ENCODE results near the gene USP31. TPM values are rescaled to one million over a fixed set of nuclear protein-coding genes. Genes with fewer than 3 reads are reported as not detected.

USP31 gene
- total RNA-seq, 1 donor from 2014 or later = 10.0 TPM

GRCh38 chr16:23174622-23175021, 25.4 kb upstream of the USP31 start:
- intact Hi-C loops (cut with micrococcal nuclease) = no loop called here
- Mint-ChIP-seq H3K27ac (no peak overlapping the region), H3K9me3 (no peaks in the 10 kb centered on the region), H3K4me1 (no peaks in the 10 kb centered on the region), H3K27me3 (peaks cover 19% of the 10 kb centered on the region), H3K36me3 (ENCODE audit: low read depth) (no peaks in the 10 kb centered on the region), H3K4me3 (no peak overlapping the region)
- no peak for DNase-seq

- intact Hi-C loops (cut with micrococcal nuclease) = no loop called here
Observed at GRCh38 chr16:23172994-23173393, 23.7 kb upstream of the USP31 start.

DNA sequence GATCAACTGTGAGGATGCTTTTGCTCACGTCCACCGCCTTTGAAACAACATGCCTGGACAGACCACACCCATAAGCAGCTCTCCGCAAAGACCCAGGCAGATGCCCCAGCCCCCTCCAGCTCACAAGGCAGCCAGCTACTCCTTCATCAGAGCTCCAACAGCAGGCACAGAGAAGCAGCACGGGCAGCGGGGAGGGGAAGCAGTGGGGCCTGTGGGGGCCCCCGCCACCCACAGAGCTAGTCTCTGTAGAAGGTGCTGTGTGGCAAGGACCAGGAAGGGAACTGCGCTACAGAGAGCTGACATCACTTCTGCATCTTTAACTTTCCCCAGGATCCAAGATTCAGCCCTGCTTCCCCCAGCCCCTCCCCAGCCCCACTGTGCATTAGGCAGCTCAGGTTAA, 23.3 kb upstream of the USP31 start:
- no peak for DNase-seq
- Mint-ChIP-seq H3K36me3 (ENCODE audit: low read depth) (no peaks in the 10 kb centered on the region), H3K27ac (no peak overlapping the region), H3K4me1 (no peaks in the 10 kb centered on the region), H3K4me3 (no peak overlapping the region), H3K27me3 (peaks cover 26% of the 10 kb centered on the region), H3K9me3 (no peaks in the 10 kb centered on the region)
- intact Hi-C loops (cut with micrococcal nuclease) = no loop called here

More at GRCh38 chr16:23172994-23173393, 23.7 kb upstream of the USP31 start:
- H3K27me3 Mint-ChIP-seq = peaks cover 22% of the 10 kb centered on the region
- H3K36me3 Mint-ChIP-seq (ENCODE audit: low read depth) = no peaks in the 10 kb centered on the region
- no peak overlapping the region for H3K27ac Mint-ChIP-seq
- no peaks in the 10 kb centered on the region for H3K4me1 Mint-ChIP-seq
- no peaks in the 10 kb centered on the region for H3K9me3 Mint-ChIP-seq
- no peak for DNase-seq
- H3K4me3 Mint-ChIP-seq = no peak overlapping the region

DNA sequence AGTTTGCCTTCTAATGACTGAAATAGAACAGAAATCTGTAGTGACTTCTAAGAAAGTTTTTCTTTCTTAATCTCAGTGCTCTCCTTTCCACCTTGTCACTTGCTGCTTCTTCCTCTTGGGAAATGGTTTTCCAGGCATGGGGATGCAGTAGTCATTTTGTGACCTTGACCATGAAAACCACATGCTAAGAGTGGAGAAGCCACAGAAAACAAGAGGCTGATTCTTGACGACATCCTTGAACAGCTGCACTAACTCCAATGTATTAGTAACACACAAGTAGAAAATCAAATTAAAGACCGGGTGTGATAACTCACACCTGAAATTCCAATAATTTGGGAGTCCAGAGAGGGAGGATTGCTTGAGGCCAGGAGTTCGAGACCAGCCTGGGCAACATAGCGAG, 15.5 kb upstream of the USP31 start:
- Mint-ChIP-seq H3K36me3 (ENCODE audit: low read depth) (no peaks in the 10 kb centered on the region), H3K27me3 (peaks cover 43% of the 10 kb centered on the region), H3K4me3 (no peak overlapping the region), H3K9me3 (no peaks in the 10 kb centered on the region), H3K4me1 (no peaks in the 10 kb centered on the region), H3K27ac (no peak overlapping the region)
- DNase-seq = no peak
- intact Hi-C loops (cut with micrococcal nuclease) = no loop called here

GRCh38 chr16:23163921-23164320, 14.7 kb upstream of the USP31 start:
- Mint-ChIP-seq H3K4me1 (no peaks in the 10 kb centered on the region), H3K27me3 (peaks cover 40% of the 10 kb centered on the region), H3K36me3 (ENCODE audit: low read depth) (no peaks in the 10 kb centered on the region), H3K27ac (no peak overlapping the region), H3K9me3 (no peaks in the 10 kb centered on the region), H3K4me3 (no peak overlapping the region)
- no peak for DNase-seq
- intact Hi-C loops (cut with micrococcal nuclease) = no loop called here

GRCh38 chr16:23160574-23160973, 11.3 kb upstream of the USP31 start:
- no peaks in the 10 kb centered on the region for H3K36me3 Mint-ChIP-seq (ENCODE audit: low read depth)
- intact Hi-C loops (cut with micrococcal nuclease) = no loop called here
- DNase-seq = no peak
- H3K27me3 Mint-ChIP-seq = peaks cover 27% of the 10 kb centered on the region
- H3K9me3 Mint-ChIP-seq = no peaks in the 10 kb centered on the region
- H3K4me3 Mint-ChIP-seq = no peak overlapping the region
- no peak overlapping the region for H3K27ac Mint-ChIP-seq
- peaks cover 7% of the 10 kb centered on the region for H3K4me1 Mint-ChIP-seq

GRCh38 chr16:23160082-23160481, 10.8 kb upstream of the USP31 start:
- intact Hi-C loops (cut with micrococcal nuclease) = no loop called here
- no peak for DNase-seq
- no peaks in the 10 kb centered on the region for H3K36me3 Mint-ChIP-seq (ENCODE audit: low read depth)
- H3K4me3 Mint-ChIP-seq = no peak overlapping the region
- H3K27ac Mint-ChIP-seq = no peak overlapping the region
- H3K9me3 Mint-ChIP-seq = no peaks in the 10 kb centered on the region
- peaks cover 24% of the 10 kb centered on the region for H3K27me3 Mint-ChIP-seq
- H3K4me1 Mint-ChIP-seq = peaks cover 8% of the 10 kb centered on the region

DNA sequence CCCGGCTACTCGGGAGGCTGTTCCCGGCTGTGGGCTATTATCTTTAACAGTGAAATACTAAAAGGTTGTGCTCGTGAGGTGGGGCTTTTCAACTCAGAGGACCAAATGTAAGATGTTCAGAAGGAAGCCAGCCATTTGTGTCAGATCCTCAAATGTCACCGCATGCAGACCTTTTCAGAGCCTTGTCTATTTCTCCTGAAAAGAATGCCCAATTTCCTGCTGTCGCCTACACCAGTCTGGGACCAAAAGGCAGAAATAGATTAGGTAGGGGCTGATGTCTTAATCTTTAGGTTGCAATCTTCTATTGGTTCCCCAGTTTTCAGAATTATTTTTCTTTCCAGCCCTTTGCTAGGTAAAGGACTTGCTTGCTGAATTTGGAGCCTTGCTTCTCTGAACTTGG, 8.9 kb upstream of the USP31 start:
- no peaks in the 10 kb centered on the region for H3K36me3 Mint-ChIP-seq (ENCODE audit: low read depth)

GRCh38 chr16:23156946-23157460, 7.8 kb upstream of the USP31 start:
- intact Hi-C loops (cut with micrococcal nuclease) = no loop called here
- no peaks in the 10 kb centered on the region for H3K36me3 Mint-ChIP-seq (ENCODE audit: low read depth)
- H3K27ac Mint-ChIP-seq = no peak overlapping the region

More for the DNA sequence above, 8.9 kb upstream of the USP31 start:
- Mint-ChIP-seq H3K4me1 (peaks cover 8% of the 10 kb centered on the region), H3K4me3 (no peak overlapping the region), H3K27me3 (peaks cover 20% of the 10 kb centered on the region), H3K9me3 (no peaks in the 10 kb centered on the region), H3K27ac (no peak overlapping the region)
- intact Hi-C loops (cut with micrococcal nuclease) = no loop called here
- no peak for DNase-seq

GRCh38 chr16:23156110-23156509, 6.9 kb upstream of the USP31 start:
- Mint-ChIP-seq H3K27ac (no peak overlapping the region), H3K9me3 (no peaks in the 10 kb centered on the region), H3K4me1 (peaks cover 8% of the 10 kb centered on the region), H3K27me3 (peaks cover 16% of the 10 kb centered on the region), H3K36me3 (ENCODE audit: low read depth) (no peaks in the 10 kb centered on the region), H3K4me3 (no peak overlapping the region)
- intact Hi-C loops (cut with micrococcal nuclease) = no loop called here
- DNase-seq = no peak

More at GRCh38 chr16:23156946-23157460, 7.8 kb upstream of the USP31 start:
- no peak for DNase-seq
- peaks cover 21% of the 10 kb centered on the region for H3K27me3 Mint-ChIP-seq
- no peak overlapping the region for H3K4me3 Mint-ChIP-seq
- no peaks in the 10 kb centered on the region for H3K9me3 Mint-ChIP-seq
- H3K4me1 Mint-ChIP-seq = peaks cover 8% of the 10 kb centered on the region

- peaks cover 8% of the 10 kb centered on the region for H3K4me1 Mint-ChIP-seq
- H3K27ac Mint-ChIP-seq = no peak overlapping the region
- H3K27me3 Mint-ChIP-seq = peaks cover 17% of the 10 kb centered on the region
- DNase-seq = peak; percentile 63
- H3K9me3 Mint-ChIP-seq = no peaks in the 10 kb centered on the region
- H3K36me3 Mint-ChIP-seq (ENCODE audit: low read depth) = no peaks in the 10 kb centered on the region
- intact Hi-C loops (cut with micrococcal nuclease) = no loop called here
- H3K4me3 Mint-ChIP-seq = no peak overlapping the region
Observed at GRCh38 chr16:23155445-23156049, 6.3 kb upstream of the USP31 start.

DNA sequence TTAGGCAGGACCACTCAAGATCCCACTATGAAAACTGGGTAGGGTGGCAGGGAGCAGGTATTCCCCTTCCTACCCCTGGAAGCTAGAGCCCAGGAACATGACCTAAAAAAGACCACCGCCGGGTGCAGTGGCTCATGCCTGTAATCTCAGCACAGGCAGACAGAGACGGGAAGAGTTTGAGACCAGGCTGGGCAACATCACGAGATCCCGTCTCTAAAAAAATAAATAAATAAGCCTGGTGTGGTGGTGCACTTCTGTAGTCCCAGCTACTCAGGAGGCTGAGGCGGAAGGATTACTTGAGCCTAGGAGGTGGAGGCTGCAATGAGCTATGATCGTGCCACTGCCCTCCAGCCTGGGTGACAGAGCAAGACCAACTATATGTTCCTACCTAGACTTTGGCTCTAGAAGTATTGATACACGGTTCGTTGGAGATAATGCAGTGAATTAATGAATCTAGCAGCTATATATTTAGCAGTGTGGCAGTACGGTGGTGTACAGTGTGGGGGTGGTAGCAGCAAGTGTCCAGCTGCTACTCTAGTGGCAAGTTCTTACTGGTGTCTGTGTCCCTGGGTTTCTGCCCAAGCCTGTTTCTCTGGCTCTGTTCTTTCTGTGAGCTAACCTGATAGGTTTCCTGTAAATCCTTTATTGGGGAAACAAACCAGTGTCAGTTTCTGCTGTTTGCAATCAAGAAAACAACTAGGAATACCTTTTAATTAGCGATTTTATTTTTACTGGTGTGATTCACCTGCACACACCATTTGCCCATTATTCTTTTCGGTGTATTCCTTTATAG, 3.3 kb upstream of the USP31 start:
- no peak overlapping the region for H3K4me3 Mint-ChIP-seq
- intact Hi-C loops (cut with micrococcal nuclease) = no loop called here
- H3K4me1 Mint-ChIP-seq = peaks cover 21% of the 10 kb centered on the region

DNA sequence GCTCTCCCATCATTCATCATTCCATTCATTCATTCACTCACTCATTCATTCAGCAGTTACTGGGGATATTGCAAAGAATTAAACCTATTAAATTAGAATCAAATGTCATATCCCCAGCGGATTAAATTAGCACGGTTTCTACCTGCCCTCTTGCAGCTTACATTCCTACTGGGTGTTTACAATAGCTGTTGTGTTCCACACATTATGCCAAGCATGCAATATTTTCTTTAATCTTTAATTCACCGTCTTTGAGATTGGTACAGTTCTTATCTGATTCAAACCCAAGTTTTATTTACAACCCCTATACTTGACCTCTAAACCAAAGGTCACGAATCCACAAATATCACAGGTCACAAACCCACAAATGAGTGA, 727 bp upstream of the USP31 start:
- Mint-ChIP-seq H3K27ac (peak overlapping the region; percentile 80), H3K4me3 (peak overlapping the region; percentile 93), H3K9me3 (no peaks in the 10 kb centered on the region), H3K36me3 (ENCODE audit: low read depth) (peaks cover 2% of the 10 kb centered on the region), H3K27me3 (peaks cover 5% of the 10 kb centered on the region), H3K4me1 (peaks cover 20% of the 10 kb centered on the region)
- DNase-seq = no peak
- intact Hi-C loops (cut with micrococcal nuclease) = loop anchor here (2.0 kb wide), 1 partner anchor 53 kb away; no protein-coding TSS in a partner anchor

More for the DNA sequence above, 3.3 kb upstream of the USP31 start:
- peaks cover 2% of the 10 kb centered on the region for H3K36me3 Mint-ChIP-seq (ENCODE audit: low read depth)
- H3K9me3 Mint-ChIP-seq = no peaks in the 10 kb centered on the region
- no peak overlapping the region for H3K27ac Mint-ChIP-seq
- DNase-seq = no peak
- peaks cover 10% of the 10 kb centered on the region for H3K27me3 Mint-ChIP-seq

DNA sequence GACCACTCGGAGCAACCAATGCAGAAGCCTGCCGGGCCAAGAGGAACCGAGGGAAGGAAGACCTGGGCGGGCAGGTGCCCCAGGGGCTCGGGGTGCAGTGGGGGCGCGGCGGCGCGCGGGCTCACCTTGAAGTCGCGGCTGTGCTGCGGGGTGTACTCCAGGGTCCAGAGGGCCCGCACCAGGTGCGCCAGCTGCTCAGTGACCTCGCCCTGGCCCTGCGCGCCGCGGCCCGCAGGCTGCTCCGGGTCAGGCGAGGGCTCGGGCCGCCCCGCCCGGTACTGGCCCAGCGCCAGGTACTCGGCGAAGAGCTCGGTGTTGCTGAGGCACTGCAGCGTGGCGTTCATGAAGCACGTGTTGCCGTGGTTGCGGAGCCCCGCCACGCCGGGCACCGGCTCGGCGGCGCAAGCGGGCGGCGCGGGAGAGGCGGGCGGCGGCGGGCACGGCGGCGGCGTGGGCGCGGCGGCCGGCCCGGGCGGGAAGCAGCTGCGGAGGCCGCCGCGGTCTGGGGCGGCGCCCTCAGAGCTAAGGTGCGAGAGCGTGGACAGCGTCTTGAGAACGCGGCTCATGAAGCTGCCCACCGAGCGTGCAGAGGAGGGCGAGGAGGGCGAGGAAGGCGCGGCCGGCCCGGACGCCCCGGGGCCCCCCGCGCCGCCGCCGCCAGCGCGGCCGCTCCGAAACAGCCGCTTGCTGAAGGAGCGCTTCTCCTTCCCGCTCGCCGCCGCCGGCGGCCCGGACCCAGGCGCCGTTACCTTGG, 562 bp downstream of the USP31 start:
- intact Hi-C loops (cut with micrococcal nuclease) = loop anchor here (2.0 kb wide), 1 partner anchor 52 kb away; no protein-coding TSS in a partner anchor
- peak; percentile 83 for DNase-seq
- Mint-ChIP-seq H3K27ac (peak overlapping the region; percentile 91), H3K4me1 (peaks cover 22% of the 10 kb centered on the region), H3K36me3 (ENCODE audit: low read depth) (peaks cover 2% of the 10 kb centered on the region), H3K9me3 (no peaks in the 10 kb centered on the region), H3K4me3 (peak overlapping the region; percentile 87), H3K27me3 (peaks cover 4% of the 10 kb centered on the region)

Data from activated CD4-positive, alpha-beta T cell treated with anti-CD3 and anti-CD28 coated beads, Interleukin-2, amount 10 ng/mL, durations not matched to agents 24 days and 14 days (primary cell).